ENCODE results near the gene SOX14. TPM values are rescaled to one million over a fixed set of nuclear protein-coding genes. Genes with fewer than 3 reads are reported as not detected.
A peak's percentile ranks its signal among the peaks of the same experiment; 100 is the strongest.

The SOX14 gene
- total RNA-seq, 2 donors from 2014 or later: not detected

DNA sequence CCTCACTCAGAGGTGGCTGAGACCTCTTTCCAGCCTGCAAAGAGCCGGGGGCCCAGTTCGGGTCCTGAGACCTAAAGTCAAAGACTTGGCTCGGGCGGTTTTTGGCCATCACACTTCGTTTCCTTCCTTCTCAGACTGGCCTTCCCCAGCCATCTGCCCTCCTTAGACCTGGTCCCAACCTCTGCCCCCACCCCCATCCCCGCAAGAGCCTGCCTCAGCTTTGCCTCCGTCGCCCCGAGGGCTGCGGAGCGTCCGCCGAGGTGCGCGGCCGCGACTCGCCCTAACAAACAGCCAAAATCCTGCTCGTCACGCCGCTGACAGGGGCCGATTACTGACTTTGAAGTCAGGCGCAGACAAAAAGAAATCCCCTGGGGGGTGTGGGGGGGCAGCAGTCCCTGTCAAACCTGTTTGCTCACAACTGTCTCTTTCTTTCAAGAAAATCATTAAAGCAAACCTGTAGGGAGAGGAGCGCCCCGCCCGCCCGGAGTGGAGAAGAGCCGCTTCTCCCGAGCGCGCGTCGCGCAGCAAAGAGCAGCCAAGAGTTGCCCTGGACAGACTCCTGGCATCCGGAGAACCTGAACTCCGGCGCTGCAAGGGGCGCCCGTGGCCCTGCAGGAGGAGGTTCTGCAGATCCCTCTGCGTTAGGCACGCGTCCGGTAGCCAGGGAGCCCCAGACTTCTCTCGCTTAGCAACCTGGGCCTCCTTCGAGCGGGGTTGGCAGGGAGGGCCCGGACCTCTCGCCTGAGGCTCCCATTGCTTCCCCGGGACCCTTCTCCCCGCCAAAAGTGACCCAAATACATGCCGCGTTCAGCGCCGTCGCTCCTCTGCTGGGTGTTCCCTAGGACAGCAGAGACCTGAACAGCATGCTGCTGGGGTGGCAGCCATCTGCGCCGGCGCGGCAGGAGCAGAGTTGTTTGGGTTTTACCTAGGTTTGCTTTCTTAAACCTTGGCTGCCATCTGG, 4.5 kb downstream of the SOX14 start:
- intact Hi-C loops (cut with DNase I): no loop called here
- H3K9me3 ChIP-seq: no peaks in the 10 kb centered on the region
- no peak for TF ChIP-seq CTCF (IDR thresholded peaks at IDR 0.05)
- H3K4me3 ChIP-seq: peak overlapping the region; percentile 11
- H3K27me3 ChIP-seq: peaks cover 91% of the 10 kb centered on the region
- H3K27ac ChIP-seq: no peak overlapping the region
- no peaks in the 10 kb centered on the region for H3K4me1 ChIP-seq
- no peak overlapping the region for H3K9ac ChIP-seq (ENCODE audit: low read depth in 2 of 2, low read length in 2 of 2)
- no peaks in the 10 kb centered on the region for H3K36me3 ChIP-seq
- DNase-seq: no peak

DNA sequence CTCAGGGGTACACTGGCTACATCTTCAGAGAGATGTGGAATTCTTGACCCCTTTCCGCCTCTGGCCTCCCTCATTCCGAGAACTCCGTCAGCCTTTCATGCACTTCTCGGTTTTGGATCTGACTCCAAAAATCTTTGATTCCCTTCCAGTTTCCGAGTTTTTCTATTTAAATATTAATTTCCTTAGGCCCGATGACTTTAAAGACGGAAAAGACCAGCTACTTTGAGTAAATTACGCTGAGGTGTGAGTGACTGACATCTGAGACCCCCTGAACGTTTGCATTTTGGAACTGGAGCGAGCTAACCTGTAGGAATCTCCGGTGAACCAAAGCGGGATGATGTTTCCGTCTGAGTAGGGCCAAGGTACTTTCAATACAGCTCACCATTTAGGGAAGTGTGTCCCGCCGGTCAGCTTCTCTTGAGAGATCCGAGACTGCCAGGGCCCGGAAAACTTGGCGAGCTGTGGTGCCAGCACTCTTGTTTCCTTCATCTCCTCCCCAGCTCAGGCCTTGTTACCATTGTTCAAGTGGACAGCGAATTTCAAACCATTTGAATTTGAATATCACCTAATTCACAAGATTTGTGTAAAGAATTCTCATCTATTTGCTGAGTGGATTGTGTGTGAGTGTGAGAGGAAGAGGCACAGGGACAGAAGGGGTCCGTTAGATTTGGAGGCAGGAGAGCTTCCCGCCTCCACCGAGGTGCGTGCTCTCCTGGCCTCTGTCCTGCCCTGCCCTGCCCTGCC, 5.4 kb downstream of the SOX14 start:
- Histone ChIP-seq H3K4me1 (no peaks in the 10 kb centered on the region), H3K36me3 (no peaks in the 10 kb centered on the region), H3K27me3 (peaks cover 87% of the 10 kb centered on the region), H3K27ac (no peak overlapping the region), H3K9ac (ENCODE audit: low read depth in 2 of 2, low read length in 2 of 2) (no peak overlapping the region), H3K9me3 (no peaks in the 10 kb centered on the region), H3K4me3 (no peak overlapping the region)
- no peak for DNase-seq
- TF ChIP-seq CTCF (IDR thresholded peaks at IDR 0.05): no peak
- intact Hi-C loops (cut with DNase I): no loop called here

GRCh38 chr3:137770066-137770834, 6.1 kb downstream of the SOX14 start:
- Histone ChIP-seq H3K4me3 (no peak overlapping the region), H3K36me3 (no peaks in the 10 kb centered on the region), H3K9me3 (no peaks in the 10 kb centered on the region), H3K9ac (ENCODE audit: low read depth in 2 of 2, low read length in 2 of 2) (no peak overlapping the region), H3K27me3 (peaks cover 80% of the 10 kb centered on the region), H3K4me1 (no peaks in the 10 kb centered on the region), H3K27ac (no peak overlapping the region)
- TF ChIP-seq CTCF (IDR thresholded peaks at IDR 0.05): no peak
- DNase-seq: no peak
- intact Hi-C loops (cut with DNase I): no loop called here

DNA sequence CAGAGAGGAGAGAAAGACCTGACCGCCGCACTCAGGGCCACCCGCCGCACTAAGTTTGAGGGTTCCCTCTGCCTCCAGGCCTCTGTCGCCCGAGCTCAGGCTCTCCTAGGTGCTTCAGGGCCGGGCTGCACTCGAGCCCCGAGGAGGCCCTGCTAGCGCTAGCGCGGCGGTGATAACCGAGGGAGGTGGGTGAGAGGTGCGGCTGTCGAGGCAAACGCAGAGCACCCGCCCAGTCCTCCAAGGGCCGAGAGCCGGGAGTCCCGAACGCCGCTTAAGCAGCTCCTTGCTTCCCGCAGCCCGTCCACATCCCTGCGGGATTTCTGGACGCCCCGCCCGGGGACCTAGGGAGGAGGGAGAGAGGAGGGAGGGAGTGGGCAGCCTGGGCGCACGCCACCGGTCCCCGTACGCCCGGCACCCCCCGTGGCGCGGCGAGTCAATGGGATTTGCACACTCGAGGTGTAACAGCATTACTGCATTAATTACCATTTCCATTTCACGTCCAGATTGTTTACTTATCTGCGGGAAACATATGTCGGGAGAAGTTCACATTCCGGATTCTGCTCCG, 6.8 kb downstream of the SOX14 start:
- intact Hi-C loops (cut with DNase I): no loop called here
- H3K4me3 ChIP-seq: no peak overlapping the region

More for the DNA sequence above, 6.8 kb downstream of the SOX14 start:
- no peak for DNase-seq
- H3K27ac ChIP-seq: no peak overlapping the region
- no peaks in the 10 kb centered on the region for H3K36me3 ChIP-seq
- peaks cover 73% of the 10 kb centered on the region for H3K27me3 ChIP-seq
- no peak overlapping the region for H3K9ac ChIP-seq (ENCODE audit: low read depth in 2 of 2, low read length in 2 of 2)
- no peaks in the 10 kb centered on the region for H3K4me1 ChIP-seq
- no peak for TF ChIP-seq CTCF (IDR thresholded peaks at IDR 0.05)
- H3K9me3 ChIP-seq: no peaks in the 10 kb centered on the region
